ENCODE measurements around the gene TRIM2. TPM values are rescaled to one million over a fixed set of nuclear protein-coding genes. Genes with fewer than 3 reads are reported as not detected.

TRIM2 gene
- total RNA-seq, 2 experiments from 2014 or later: 0.63 to 1.4 TPM

- Mint-ChIP-seq H3K27ac (no peak overlapping the region), H3K9me3 (no peaks in the 10 kb centered on the region), H3K4me1 (ENCODE audit: low read depth) (no peaks in the 10 kb centered on the region), H3K4me3 (no peak overlapping the region), H3K36me3 (ENCODE audit: low read depth) (no peaks in the 10 kb centered on the region), H3K27me3 (peaks cover 5% of the 10 kb centered on the region)
- intact Hi-C loops (cut with micrococcal nuclease): no loop called here
- POLR2A ChIA-PET: no interaction called here
- no peak for TF ChIP-seq CTCF (IDR thresholded peaks at IDR 0.05)
- CTCF ChIA-PET: interaction anchor here (1.3 kb wide), 1 partner anchor 118 kb away, joined by 5 read pairs; no protein-coding TSS in a partner anchor
- DNase-seq: no peak
- no peak for ATAC-seq
Measured at GRCh38 chr4:153260553-153261300, 56.5 kb downstream of the TRIM2 start.

- POLR2A ChIA-PET: no interaction called here
- Mint-ChIP-seq H3K36me3 (ENCODE audit: low read depth) (no peaks in the 10 kb centered on the region), H3K4me1 (ENCODE audit: low read depth) (no peaks in the 10 kb centered on the region), H3K4me3 (no peak overlapping the region), H3K9me3 (no peaks in the 10 kb centered on the region), H3K27me3 (peaks cover 5% of the 10 kb centered on the region), H3K27ac (no peak overlapping the region)
- CTCF ChIA-PET: no interaction called here
- intact Hi-C loops (cut with micrococcal nuclease): no loop called here
- ATAC-seq (no peak), DNase-seq (no peak)
- TF ChIP-seq CTCF (IDR thresholded peaks at IDR 0.05): no peak
Measured at GRCh38 chr4:153261461-153261860, 57.2 kb downstream of the TRIM2 start.

- Mint-ChIP-seq H3K36me3 (ENCODE audit: low read depth) (no peaks in the 10 kb centered on the region), H3K4me3 (no peak overlapping the region), H3K9me3 (no peaks in the 10 kb centered on the region), H3K27me3 (peaks cover 5% of the 10 kb centered on the region), H3K4me1 (ENCODE audit: low read depth) (no peaks in the 10 kb centered on the region), H3K27ac (no peak overlapping the region)
- ChIA-PET POLR2A (no interaction called here), CTCF (no interaction called here)
- DNase-seq (no peak), ATAC-seq (no peak)
- intact Hi-C loops (cut with micrococcal nuclease): no loop called here
- TF ChIP-seq CTCF (IDR thresholded peaks at IDR 0.05): no peak
Measured at GRCh38 chr4:153261914-153262313, 57.7 kb downstream of the TRIM2 start.

- CTCF ChIA-PET: no interaction called here
- intact Hi-C loops (cut with micrococcal nuclease): no loop called here
- H3K27me3 Mint-ChIP-seq: peaks cover 3% of the 10 kb centered on the region
- TF ChIP-seq CTCF (IDR thresholded peaks at IDR 0.05): no peak
- no peak overlapping the region for H3K27ac Mint-ChIP-seq
- no peak overlapping the region for H3K4me3 Mint-ChIP-seq
- ATAC-seq (no peak), DNase-seq (no peak)
- H3K4me1 Mint-ChIP-seq (ENCODE audit: low read depth): no peaks in the 10 kb centered on the region
- no peaks in the 10 kb centered on the region for H3K36me3 Mint-ChIP-seq (ENCODE audit: low read depth)
- H3K9me3 Mint-ChIP-seq: no peaks in the 10 kb centered on the region
- POLR2A ChIA-PET: no interaction called here
Measured at GRCh38 chr4:153265306-153266047, 61.2 kb downstream of the TRIM2 start.

GRCh38 chr4:153266988-153267387 is 62.7 kb downstream of the TRIM2 start:
- ChIA-PET CTCF (no interaction called here), POLR2A (no interaction called here)
- H3K36me3 Mint-ChIP-seq (ENCODE audit: low read depth): no peaks in the 10 kb centered on the region
- no peaks in the 10 kb centered on the region for H3K4me1 Mint-ChIP-seq (ENCODE audit: low read depth)
- H3K9me3 Mint-ChIP-seq: no peaks in the 10 kb centered on the region
- intact Hi-C loops (cut with micrococcal nuclease): no loop called here
- DNase-seq (no peak), ATAC-seq (no peak)
- no peak overlapping the region for H3K4me3 Mint-ChIP-seq
- no peak for TF ChIP-seq CTCF (IDR thresholded peaks at IDR 0.05)
- H3K27ac Mint-ChIP-seq: no peak overlapping the region
- no peaks in the 10 kb centered on the region for H3K27me3 Mint-ChIP-seq

Measured in activated CD8-positive, alpha-beta T cell treated with anti-CD3 and anti-CD28 coated beads for 36 hours (primary cell).